SU-DHL-6 (cell line): ENCODE measurements around the gene IFNAR2.

Source experiments
- H2AFZ ChIP-seq: fragments of 200-600 bp; sonication (generic); 2 replicates; pipeline ENCODE4 v1.6.1; 2014; ENCODE audit warnings: low read depth, mild to moderate bottlenecking, moderate library complexity, mixed read lengths, antibody characterized with exemption, low read length; ENCODE audit not compliant: severe bottlenecking
- H3F3A ChIP-seq: fragments of 200-600 bp; shearing (Covaris generic); 2 replicates; pipeline ENCODE4 v1.6.0; 2016; ENCODE audit warnings: antibody characterized with exemption, mild to moderate bottlenecking; ENCODE audit not compliant: insufficient read depth
- H3K27ac ChIP-seq: fragments of 200-600 bp; sonication (generic); 2 replicates; pipeline ENCODE4 v1.5.1; 2016; ENCODE audit warnings: low read depth, mild to moderate bottlenecking, low read length, moderate library complexity, mixed read lengths
- H3K27me3 ChIP-seq: fragments of 200-600 bp; sonication (generic), shearing (Covaris generic); 2 replicates; pipeline ENCODE4 v1.6.0; 2014; ENCODE audit warnings: mild to moderate bottlenecking, low read length
- H3K36me3 ChIP-seq: fragments of 200-600 bp; sonication (generic); 2 replicates; pipeline ENCODE4 v1.6.1; 2014; ENCODE audit warnings: mild to moderate bottlenecking, low read length, mixed read lengths
- H3K4me2 ChIP-seq: fragments of 300-600, 200-600 bp; shearing (Covaris generic), sonication (generic); 2 replicates; pipeline ENCODE4 v1.6.0; 2014; ENCODE audit warnings: low read length, low read depth, mild to moderate bottlenecking; ENCODE audit not compliant: poor library complexity, severe bottlenecking
- H3K4me3 ChIP-seq: fragments of 200-600 bp; sonication (generic); 2 replicates; pipeline ENCODE4 v1.5.1; 2014; ENCODE audit warnings: antibody characterized with exemption, low read length, mild to moderate bottlenecking, mixed read lengths; ENCODE audit not compliant: insufficient read depth, poor library complexity, severe bottlenecking
- H3K79me2 ChIP-seq: fragments of 200-600 bp; sonication (generic); 2 replicates; pipeline ENCODE4 v1.6.1; 2014; ENCODE audit warnings: mild to moderate bottlenecking, low read length, moderate library complexity; ENCODE audit not compliant: insufficient read depth
- H3K9ac ChIP-seq: fragments of 200-600 bp; sonication (generic); 2 replicates; pipeline ENCODE4 v1.7.0; 2014; ENCODE audit warnings: mild to moderate bottlenecking, low read length
- H3K9me2 ChIP-seq: fragments of 200-600 bp; sonication (generic); replicated peaks from 2 replicates; pipeline ENCODE4 v1.6.1; 2014; ENCODE audit warnings: low read length; ENCODE audit not compliant: insufficient read depth
- H3K9me3 ChIP-seq: fragments of 200-600 bp; sonication (generic); 2 replicates; pipeline ENCODE4 v1.6.1; 2014; ENCODE audit warnings: low read length, mixed read lengths; ENCODE audit not compliant: insufficient read depth
- H4K20me1 ChIP-seq: fragments of 200-600 bp; sonication (generic); 2 replicates; pipeline ENCODE4 v1.6.1; 2014; ENCODE audit warnings: low read depth, mild to moderate bottlenecking, antibody characterized with exemption, low read length, moderate library complexity, mixed read lengths
- EZH2phosphoT487 ChIP-seq: fragments of 200-600 bp; sonication (generic), shearing (Covaris generic); conservative IDR thresholded peaks from 2 replicates; pipeline ENCODE4 v1.6.1; 2018; ENCODE audit warnings: mild to moderate bottlenecking, antibody characterized with exemption, low read length, moderate library complexity, mixed read lengths
- TF ChIP-seq, protein P1 (sequence below): fragments of 200-600 bp; sonication (generic); IDR thresholded peaks from one replicate; pipeline ENCODE4 v1.5.1; 2017; ENCODE audit warnings: antibody characterized with exemption, mild to moderate bottlenecking, low read length, moderate library complexity; ENCODE audit not compliant: insufficient read depth, poor library complexity, severe bottlenecking

Gene IFNAR2

GRCh38 chr21:33201956-33202355, 27.8 kb upstream of the IFNAR2 start:
- no peak overlapping the region for H3K4me3 ChIP-seq
- 0 out of 2 replicates have a peak, but pooled peaks cover 10% of the 10 kb centered on the region for H3F3A ChIP-seq
- H3K4me2 ChIP-seq = no peak overlapping the region
- H4K20me1 ChIP-seq = no peaks in the 10 kb centered on the region
- no peak overlapping the region for H3K27ac ChIP-seq
- no peaks in the 10 kb centered on the region for H3K79me2 ChIP-seq
- H3K9me2 ChIP-seq = no peaks in the 10 kb centered on the region
- no peaks in the 10 kb centered on the region for H3K27me3 ChIP-seq
- no peak overlapping the region for H3K9ac ChIP-seq
- no peak overlapping the region for H2AFZ ChIP-seq
- no peak for TF ChIP-seq EZH2phosphoT487
- TF ChIP-seq, protein P1, sequence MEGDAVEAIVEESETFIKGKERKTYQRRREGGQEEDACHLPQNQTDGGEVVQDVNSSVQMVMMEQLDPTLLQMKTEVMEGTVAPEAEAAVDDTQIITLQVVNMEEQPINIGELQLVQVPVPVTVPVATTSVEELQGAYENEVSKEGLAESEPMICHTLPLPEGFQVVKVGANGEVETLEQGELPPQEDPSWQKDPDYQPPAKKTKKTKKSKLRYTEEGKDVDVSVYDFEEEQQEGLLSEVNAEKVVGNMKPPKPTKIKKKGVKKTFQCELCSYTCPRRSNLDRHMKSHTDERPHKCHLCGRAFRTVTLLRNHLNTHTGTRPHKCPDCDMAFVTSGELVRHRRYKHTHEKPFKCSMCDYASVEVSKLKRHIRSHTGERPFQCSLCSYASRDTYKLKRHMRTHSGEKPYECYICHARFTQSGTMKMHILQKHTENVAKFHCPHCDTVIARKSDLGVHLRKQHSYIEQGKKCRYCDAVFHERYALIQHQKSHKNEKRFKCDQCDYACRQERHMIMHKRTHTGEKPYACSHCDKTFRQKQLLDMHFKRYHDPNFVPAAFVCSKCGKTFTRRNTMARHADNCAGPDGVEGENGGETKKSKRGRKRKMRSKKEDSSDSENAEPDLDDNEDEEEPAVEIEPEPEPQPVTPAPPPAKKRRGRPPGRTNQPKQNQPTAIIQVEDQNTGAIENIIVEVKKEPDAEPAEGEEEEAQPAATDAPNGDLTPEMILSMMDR = no peak
- no peaks in the 10 kb centered on the region for H3K9me3 ChIP-seq
- no peaks in the 10 kb centered on the region for H3K36me3 ChIP-seq

DNA sequence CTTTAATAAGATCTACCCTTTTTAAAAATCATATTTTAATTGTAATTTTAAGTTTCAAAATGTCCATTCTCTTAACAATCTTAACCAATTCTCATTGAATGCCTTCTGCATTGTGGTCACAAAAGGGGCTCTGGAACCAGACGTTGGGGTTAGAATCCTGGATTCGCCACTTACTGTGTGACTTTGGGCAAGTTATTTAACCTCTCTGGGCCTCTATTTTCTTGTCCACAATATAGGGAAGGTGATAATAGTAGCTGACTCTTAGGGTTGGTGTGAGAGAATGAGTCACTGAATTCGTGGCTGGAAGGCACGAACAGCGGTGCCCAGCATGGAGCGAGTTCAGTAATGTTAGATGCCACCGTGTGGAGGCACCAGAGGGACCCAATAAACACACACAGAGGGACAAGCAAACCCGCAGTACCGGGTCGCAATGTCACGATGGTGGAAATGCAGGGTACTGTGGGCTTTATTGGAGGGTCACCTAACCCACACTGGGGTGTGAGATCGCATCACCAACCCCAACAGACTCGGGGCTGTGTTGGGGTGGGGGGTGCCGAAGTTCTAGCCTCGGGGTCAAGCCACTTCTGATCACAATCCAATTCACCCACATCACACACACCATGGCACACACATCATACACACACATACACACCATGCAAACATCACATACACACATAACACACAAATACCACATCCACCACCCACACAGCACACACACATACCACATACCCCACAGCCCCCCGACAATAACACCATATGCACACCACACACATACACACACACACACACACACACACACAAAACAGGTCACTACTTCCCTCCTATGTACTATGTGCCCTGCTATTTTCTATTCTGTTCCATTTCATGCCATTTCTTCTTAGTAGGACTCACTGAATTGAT, 27.0 kb upstream of the IFNAR2 start:
- Histone ChIP-seq H3K27ac (no peak overlapping the region), H3K36me3 (no peaks in the 10 kb centered on the region), H3K9ac (no peak overlapping the region), H3K79me2 (no peaks in the 10 kb centered on the region), H3K27me3 (no peaks in the 10 kb centered on the region), H4K20me1 (no peaks in the 10 kb centered on the region), H3K9me2 (no peaks in the 10 kb centered on the region), H3K9me3 (no peaks in the 10 kb centered on the region), H3K4me3 (no peak overlapping the region), H3F3A (0 out of 2 replicates have a peak, but pooled peaks cover 10% of the 10 kb centered on the region), H3K4me2 (no peak overlapping the region), H2AFZ (no peak overlapping the region)
- no peak for TF ChIP-seq EZH2phosphoT487
- TF ChIP-seq, protein P1 = no peak

GRCh38 chr21:33203371-33203724, 26.4 kb upstream of the IFNAR2 start:
- no peaks in the 10 kb centered on the region; the same call in 1 of the 2 replicates for H3K36me3 ChIP-seq
- no peaks in the 10 kb centered on the region for H3K9me2 ChIP-seq
- no peaks in the 10 kb centered on the region for H3K79me2 ChIP-seq
- H3K4me2 ChIP-seq = no peak overlapping the region
- no peak overlapping the region for H3K4me3 ChIP-seq
- H3K27me3 ChIP-seq = no peaks in the 10 kb centered on the region
- no peak overlapping the region for H3K27ac ChIP-seq
- H3K9ac ChIP-seq = no peak overlapping the region
- H3K9me3 ChIP-seq = no peaks in the 10 kb centered on the region
- H2AFZ ChIP-seq = no peak overlapping the region
- no peaks in the 10 kb centered on the region for H4K20me1 ChIP-seq
- H3F3A ChIP-seq = peaks cover 13% of the 10 kb centered on the region; the same call in 1 of the 2 replicates
- TF ChIP-seq, protein P1 = no peak
- no peak for TF ChIP-seq EZH2phosphoT487
